Activated CD4-positive, alpha-beta memory T cell treated with anti-CD3 and anti-CD28 coated beads for 36 hours (primary cell): ENCODE measurements around the gene CENPK. TPM values are rescaled to one million over a fixed set of nuclear protein-coding genes. Genes with fewer than 3 reads are reported as not detected.
A peak's percentile ranks its signal among the peaks of the same experiment; 100 is the strongest.
"Not testable (repeated sequence)": the region's sequence is repeated elsewhere in the genome, so short reads cannot be mapped to it uniquely, and the experiment has no call there.

Experiments
- CTCF ChIA-PET: fragments of 350-600 bp; sonication (Branson Sonifier 250); formaldehyde crosslinking; loops from one replicate; lab custom pipeline; 2021; ENCODE audit warnings: antibody characterized with exemption, inconsistent platforms; lab: Charles Lee
- POLR2A ChIA-PET: fragments of 350-600 bp; sonication (Branson Sonifier 250); formaldehyde crosslinking; loops from one replicate; lab custom pipeline; 2021; ENCODE audit warnings: antibody characterized with exemption; lab: Charles Lee
- DNase-seq: peaks from one replicate; pipeline ENCODE4 v3.0.0-alpha.2; 2020
- H3K27ac Mint-ChIP-seq: one replicate; pipeline ENCODE4 v1.8.0; 2021; ENCODE audit warnings: mixed read lengths
- H3K27me3 Mint-ChIP-seq: one replicate; pipeline ENCODE4 v1.8.0; 2021; ENCODE audit warnings: mixed read lengths
- H3K36me3 Mint-ChIP-seq: one replicate; pipeline ENCODE4 v1.8.0; 2021; ENCODE audit warnings: mixed read lengths
- H3K4me1 Mint-ChIP-seq: one replicate; pipeline ENCODE4 v1.8.0; 2021; ENCODE audit warnings: low read depth, mixed read lengths
- H3K4me3 Mint-ChIP-seq: one replicate; pipeline ENCODE4 v1.8.0; 2021; ENCODE audit warnings: mild to moderate bottlenecking, mixed read lengths
- H3K9me3 Mint-ChIP-seq: one replicate; pipeline ENCODE4 v1.8.0; 2021; ENCODE audit warnings: mixed read lengths
- intact Hi-C: fragments of 100-400 bp; cut with micrococcal nuclease; formaldehyde crosslinking; loops from one replicate; pipeline ENCODE4 v1.15.1; 2023
- total RNA-seq, 2 experiments: library from RNA; stranded (reverse); gene quantifications; one replicate each; pipeline ENCODE4 v1.2.3, GENCODE V29; 2021

CENPK gene
- total RNA-seq, 2 experiments from 2014 or later = 79.7 to 87.5 TPM

GRCh38 chr5:65489119-65489518 is 73.8 kb downstream of the CENPK start:
- H3K27me3 Mint-ChIP-seq = no peaks in the 10 kb centered on the region

GRCh38 chr5:65488038-65488687 is 74.8 kb downstream of the CENPK start:
- H3K27me3 Mint-ChIP-seq, DNase-seq, H3K36me3 Mint-ChIP-seq, CTCF ChIA-PET, H3K4me3 Mint-ChIP-seq, H3K9me3 Mint-ChIP-seq, POLR2A ChIA-PET, H3K4me1 Mint-ChIP-seq, H3K27ac Mint-ChIP-seq: not testable (repeated sequence)
- intact Hi-C loops = loop anchor here (10.0 kb wide), 1 partner anchor 1263 kb away; no protein-coding TSS in a partner anchor

More at GRCh38 chr5:65489119-65489518, 73.8 kb downstream of the CENPK start:
- H3K4me1 Mint-ChIP-seq = no peaks in the 10 kb centered on the region
- no peak for DNase-seq
- no peak overlapping the region for H3K4me3 Mint-ChIP-seq
- H3K36me3 Mint-ChIP-seq = no peaks in the 10 kb centered on the region
- intact Hi-C loops = loop anchor here (10.0 kb wide), 1 partner anchor 1264 kb away; no protein-coding TSS in a partner anchor
- no peak overlapping the region for H3K27ac Mint-ChIP-seq
- POLR2A ChIA-PET = no interaction called here
- H3K9me3 Mint-ChIP-seq = no peaks in the 10 kb centered on the region
- CTCF ChIA-PET = interaction anchor here (0.6 kb wide), 1 partner anchor 863 kb away, joined by 4 read pairs; no protein-coding TSS in a partner anchor

GRCh38 chr5:65486803-65487202 is 76.2 kb downstream of the CENPK start:
- intact Hi-C loops = loop anchor here (10.0 kb wide), 1 partner anchor 1262 kb away; no protein-coding TSS in a partner anchor
- CTCF ChIA-PET = interaction anchor here (1.6 kb wide), 1 partner anchor 676 kb away, joined by 5 read pairs; no protein-coding TSS in a partner anchor
- H3K27me3 Mint-ChIP-seq, DNase-seq, H3K4me1 Mint-ChIP-seq, POLR2A ChIA-PET, H3K27ac Mint-ChIP-seq, H3K9me3 Mint-ChIP-seq, H3K4me3 Mint-ChIP-seq, H3K36me3 Mint-ChIP-seq: not testable (repeated sequence)

- no peak overlapping the region for H3K27ac Mint-ChIP-seq
- no peak for DNase-seq
- no peaks in the 10 kb centered on the region for H3K27me3 Mint-ChIP-seq
- no peaks in the 10 kb centered on the region for H3K9me3 Mint-ChIP-seq
- no peaks in the 10 kb centered on the region for H3K36me3 Mint-ChIP-seq
- peaks cover 8% of the 10 kb centered on the region for H3K4me1 Mint-ChIP-seq
- POLR2A ChIA-PET = no interaction called here
- CTCF ChIA-PET = interaction anchor here (1.4 to 3.7 kb wide), 3 partner anchors 382 to 851 kb away, joined by 3 to 23 read pairs (median 5); no protein-coding TSS in a partner anchor
- intact Hi-C loops = loop anchor here (10.0 kb wide), 1 partner anchor 1261 kb away; no protein-coding TSS in a partner anchor
- no peak overlapping the region for H3K4me3 Mint-ChIP-seq
These were observed 77.6 kb downstream of the CENPK start for GRCh38 chr5:65485405-65485804.

GRCh38 chr5:65483546-65484346 is 79.2 kb downstream of the CENPK start:
- CTCF ChIA-PET = interaction anchor here (0.7 to 4.2 kb wide), 26 partner anchors 12 to 852 kb away, joined by 3 to 71 read pairs (median 4); partner anchors contain the start of genes CENPK, CWC27, PPWD1 and SREK1IP1
- POLR2A ChIA-PET = no interaction called here

GRCh38 chr5:65482736-65483545 is 80.0 kb downstream of the CENPK start:
- no peak for DNase-seq
- Mint-ChIP-seq H3K4me3 (no peak overlapping the region), H3K36me3 (no peaks in the 10 kb centered on the region), H3K4me1 (peaks cover 8% of the 10 kb centered on the region), H3K27me3 (peaks cover 2% of the 10 kb centered on the region), H3K27ac (peak overlapping the region; percentile 63), H3K9me3 (no peaks in the 10 kb centered on the region)
- CTCF ChIA-PET = interaction anchor here (0.7 to 4.2 kb wide), 27 partner anchors 17 to 851 kb away, joined by 3 to 71 read pairs (median 4); partner anchors contain the start of genes CENPK, CWC27, PPWD1 and SREK1IP1
- POLR2A ChIA-PET = interaction anchor here (1.1 kb wide), 1 partner anchor 80 kb away, joined by 5 read pairs; the partner anchor contains the start of genes CENPK and PPWD1
- intact Hi-C loops = loop anchor here (1.0 to 10.0 kb wide), 12 partner anchors 141 to 1258 kb away; partner anchors contain the start of genes CWC27, SREK1IP1 and TRIM23

More at GRCh38 chr5:65483546-65484346, 79.2 kb downstream of the CENPK start:
- H3K36me3 Mint-ChIP-seq = no peaks in the 10 kb centered on the region
- no peaks in the 10 kb centered on the region for H3K9me3 Mint-ChIP-seq
- no peaks in the 10 kb centered on the region for H3K27me3 Mint-ChIP-seq
- intact Hi-C loops = loop anchor here (1.0 to 10.0 kb wide), 11 partner anchors 141 to 1259 kb away; partner anchors contain the start of genes CWC27, SREK1IP1 and TRIM23
- no peak for DNase-seq
- H3K27ac Mint-ChIP-seq = no peak overlapping the region
- peaks cover 8% of the 10 kb centered on the region for H3K4me1 Mint-ChIP-seq
- no peak overlapping the region for H3K4me3 Mint-ChIP-seq

GRCh38 chr5:65482296-65482735 is 80.7 kb downstream of the CENPK start:
- ChIA-PET POLR2A (interaction anchor here (1.1 kb wide), 1 partner anchor 81 kb away, joined by 5 read pairs; the partner anchor contains the start of genes CENPK and PPWD1), CTCF (interaction anchor here (1.0 to 4.2 kb wide), 11 partner anchors 16 to 846 kb away, joined by 3 to 71 read pairs (median 5); partner anchors contain the start of genes CWC27 and SREK1IP1)
- Mint-ChIP-seq H3K4me1 (peaks cover 8% of the 10 kb centered on the region), H3K27ac (peak overlapping the region; percentile 50), H3K36me3 (no peaks in the 10 kb centered on the region), H3K4me3 (no peak overlapping the region), H3K27me3 (peaks cover 2% of the 10 kb centered on the region), H3K9me3 (no peaks in the 10 kb centered on the region)
- intact Hi-C loops = loop anchor here (1.0 to 10.0 kb wide), 6 partner anchors 239 to 1258 kb away; partner anchors contain the start of genes CWC27 and SREK1IP1
- DNase-seq = no peak

- intact Hi-C loops = loop anchor here (1.0 to 10.0 kb wide), 6 partner anchors 240 to 1257 kb away; partner anchors contain the start of genes CWC27 and SREK1IP1
- H3K4me3 Mint-ChIP-seq = no peak within 1 kb of the TSS
- peaks cover 2% of the 10 kb centered on the region for H3K27me3 Mint-ChIP-seq
- H3K27ac Mint-ChIP-seq = peak within 1 kb of the TSS; percentile 50
- no peaks in the 10 kb centered on the region for H3K9me3 Mint-ChIP-seq
- DNase-seq = peak; percentile 84
- H3K4me1 Mint-ChIP-seq = peaks cover 8% of the 10 kb centered on the region
- CTCF ChIA-PET = interaction anchor here (1.0 to 4.2 kb wide), 5 partner anchors 16 to 671 kb away, joined by 3 to 71 read pairs (median 6); no protein-coding TSS in a partner anchor
- no peaks in the 10 kb centered on the region for H3K36me3 Mint-ChIP-seq
- POLR2A ChIA-PET = interaction anchor here (0.5 to 1.2 kb wide), 4 partner anchors 25 to 444 kb away, joined by 3 to 5 read pairs (median 3); partner anchors contain the start of genes CENPK and PPWD1
These were observed 81.2 kb downstream of the CENPK start, which contains the start of gene ADAMTS6 for GRCh38 chr5:65481635-65482295. Gene ADAMTS6 (minus strand): TSS chr5:65481920. CDS start chr5:65473673, 8,247 bp downstream.

- intact Hi-C loops = loop anchor here (10.0 kb wide), 1 partner anchor 1256 kb away; no protein-coding TSS in a partner anchor
- ChIA-PET POLR2A (interaction anchor here (0.5 to 1.2 kb wide), 3 partner anchors 26 to 443 kb away, joined by 3 read pairs; partner anchors contain the start of genes CENPK and PPWD1), CTCF (interaction anchor here (4.2 kb wide), 1 partner anchor 670 kb away, joined by 71 read pairs; no protein-coding TSS in a partner anchor)
- Mint-ChIP-seq H3K36me3 (no peaks in the 10 kb centered on the region), H3K4me3 (no peak overlapping the region), H3K9me3 (no peaks in the 10 kb centered on the region), H3K4me1 (peaks cover 8% of the 10 kb centered on the region), H3K27ac (no peak overlapping the region), H3K27me3 (peaks cover 2% of the 10 kb centered on the region)
- DNase-seq = no peak
These were observed 81.8 kb downstream of the CENPK start for GRCh38 chr5:65481171-65481581.
